ENCODE data around the gene OPN1MW2. TPM values are rescaled to one million over a fixed set of nuclear protein-coding genes. Genes with fewer than 3 reads are reported as not detected.
"Not testable (repeated sequence)": the region's sequence is repeated elsewhere in the genome, so short reads cannot be mapped to it uniquely, and the experiment has no call there.

Gene OPN1MW2
- total and polyA plus RNA-seq, 9 donors: not detected

DNA sequence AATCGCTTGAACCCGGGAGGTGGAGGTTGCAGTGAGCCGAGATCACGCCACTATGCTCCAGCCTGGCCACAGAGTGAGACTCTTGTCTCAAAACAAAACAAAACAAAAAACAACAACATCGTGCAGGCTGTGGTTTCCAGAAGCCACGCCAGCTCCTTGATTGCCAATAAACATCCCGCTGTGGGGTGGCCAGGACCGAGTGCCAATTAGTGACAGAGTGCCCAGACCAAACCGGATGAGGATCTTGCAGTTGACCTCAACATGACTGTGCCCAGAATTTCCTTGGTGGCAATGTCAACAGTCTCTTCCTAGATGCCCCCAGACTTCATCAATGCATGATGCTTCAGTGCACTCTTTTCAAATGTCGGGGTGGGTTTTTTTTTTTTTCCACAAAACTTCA, 39.2 kb downstream of the OPN1MW2 start:
- not testable (repeated sequence) for H3K27ac ChIP-seq (ENCODE audit: low read length); H3K4me3 ChIP-seq (ENCODE audit: low read length); H3K4me1 ChIP-seq (ENCODE audit: control insufficient read depth, insufficient read depth, low read length); H3K9me3 ChIP-seq (replicated peaks; ENCODE audit: control insufficient read depth, low read depth, low read length); DNase-seq; H3K36me3 ChIP-seq (ENCODE audit: control insufficient read depth, insufficient read depth, low read length); H3K27me3 ChIP-seq (ENCODE audit: control insufficient read depth, insufficient read depth, low read length)
- WGBS (ENCODE audit: insufficient coverage): no CpG with 5 or more reads among the region's 10 CpGs

DNA sequence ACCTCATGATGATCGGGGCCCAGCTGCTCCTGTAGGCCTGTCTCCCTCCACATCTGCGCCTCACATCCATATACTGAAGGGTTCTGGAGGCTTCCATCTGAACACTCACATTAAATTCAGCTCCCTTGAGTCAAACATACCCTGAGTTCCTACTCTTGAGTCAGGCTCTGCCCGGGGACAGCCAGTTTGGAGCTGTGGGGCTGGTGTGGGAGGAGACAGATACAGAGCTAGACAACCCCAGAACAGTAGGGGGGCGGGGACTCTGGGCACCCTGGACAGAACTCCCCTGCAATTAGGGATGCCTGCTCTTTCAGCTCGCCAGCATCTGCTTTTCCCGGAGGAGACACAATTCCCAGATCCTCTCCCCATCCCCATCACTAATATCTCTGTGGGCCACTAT, 43.5 kb downstream of the OPN1MW2 start:
- whole genome bisulfite sequencing (ENCODE audit: insufficient coverage): no CpG with 5 or more reads among the region's 6 CpGs
- not testable (repeated sequence) for DNase-seq

DNA sequence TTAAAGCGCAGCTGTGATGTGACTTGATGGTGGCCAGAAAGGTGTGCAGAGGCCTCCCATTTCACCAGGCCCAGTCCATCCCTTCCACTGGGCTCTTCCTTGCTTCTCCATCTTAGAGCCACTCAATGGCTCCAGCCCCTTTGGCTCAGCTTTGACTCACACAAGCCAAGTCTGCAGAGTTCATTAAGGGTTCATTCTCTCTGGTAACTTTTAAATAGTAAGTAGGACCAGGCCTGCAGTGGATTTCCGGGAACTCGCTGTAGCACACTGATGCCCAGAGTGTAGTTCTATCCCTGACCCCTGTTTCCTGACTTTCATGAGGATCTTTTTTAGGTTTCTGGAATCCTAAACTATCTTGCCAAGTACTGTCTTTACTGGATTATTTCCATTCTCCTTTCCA, 49.7 kb downstream of the OPN1MW2 start:
- DNase-seq; H3K4me1 ChIP-seq (ENCODE audit: control insufficient read depth, insufficient read depth, low read length); H3K4me3 ChIP-seq (ENCODE audit: low read length); H3K27me3 ChIP-seq (ENCODE audit: control insufficient read depth, insufficient read depth, low read length); H3K27ac ChIP-seq (ENCODE audit: low read length); H3K36me3 ChIP-seq (ENCODE audit: control insufficient read depth, insufficient read depth, low read length); H3K9me3 ChIP-seq (replicated peaks; ENCODE audit: control insufficient read depth, low read depth, low read length): not testable (repeated sequence)
- WGBS (ENCODE audit: insufficient coverage): no CpG with 5 or more reads among the region's 3 CpGs

More for the DNA sequence above, 43.5 kb downstream of the OPN1MW2 start:
- not testable (repeated sequence) for H3K27me3 ChIP-seq (ENCODE audit: control insufficient read depth, insufficient read depth, low read length); H3K9me3 ChIP-seq (replicated peaks; ENCODE audit: control insufficient read depth, low read depth, low read length); H3K4me3 ChIP-seq (ENCODE audit: low read length); H3K36me3 ChIP-seq (ENCODE audit: control insufficient read depth, insufficient read depth, low read length); H3K27ac ChIP-seq (ENCODE audit: low read length); H3K4me1 ChIP-seq (ENCODE audit: control insufficient read depth, insufficient read depth, low read length)

Other genes with a start within 250 kb of the OPN1MW2 start
- 12.8 TPM for gene HCFC1, start 247.9 kb upstream of the OPN1MW2 start, total RNA-seq
- 10 to 100 TPM; 25.7 to 47.1 (median 34.7) TPM for gene HCFC1, start 247.9 kb upstream of the OPN1MW2 start, polyA plus RNA-seq (ENCODE audit: insufficient read depth in 1 of 8, insufficient read length in 8 of 8, low replicate concordance in 1 of 8)
- 5.2 TPM for gene TMEM187, start 247.0 kb upstream of the OPN1MW2 start, total RNA-seq
- 1 to 10 TPM; 3.3 to 6.8 (median 5.9) TPM for gene TMEM187, start 247.0 kb upstream of the OPN1MW2 start, polyA plus RNA-seq (ENCODE audit: insufficient read depth in 1 of 8, insufficient read length in 8 of 8, low replicate concordance in 1 of 8)
- 20.7 TPM for gene IRAK1, start 199.9 kb upstream of the OPN1MW2 start, total RNA-seq
- 10 to 100 TPM; 52.0 to 62.8 (median 54.9) TPM for gene IRAK1, start 199.9 kb upstream of the OPN1MW2 start, polyA plus RNA-seq (ENCODE audit: insufficient read depth in 1 of 8, insufficient read length in 8 of 8, low replicate concordance in 1 of 8)
- gene MECP2, start 122.0 kb upstream of the OPN1MW2 start, total RNA-seq: 18.6 TPM
- gene MECP2, start 122.0 kb upstream of the OPN1MW2 start, polyA plus RNA-seq (ENCODE audit: insufficient read depth in 1 of 8, insufficient read length in 8 of 8, low replicate concordance in 1 of 8): 10 to 100 TPM; 17.5 to 24.0 (median 20.9) TPM
- not detected for gene OPN1LW, start 75.5 kb upstream of the OPN1MW2 start, total RNA-seq
- not detected for gene OPN1LW, start 75.5 kb upstream of the OPN1MW2 start, polyA plus RNA-seq (ENCODE audit: insufficient read depth in 1 of 8, insufficient read length in 8 of 8, low replicate concordance in 1 of 8)
- not detected for gene OPN1MW, start 37.2 kb upstream of the OPN1MW2 start, total RNA-seq
- not detected for gene OPN1MW, start 37.2 kb upstream of the OPN1MW2 start, polyA plus RNA-seq (ENCODE audit: insufficient read depth in 1 of 8, insufficient read length in 8 of 8, low replicate concordance in 1 of 8)
- gene OPN1MW3, start 37.8 kb downstream of the OPN1MW2 start, total RNA-seq: not detected
- not detected for gene OPN1MW3, start 37.8 kb downstream of the OPN1MW2 start, polyA plus RNA-seq (ENCODE audit: insufficient read depth in 1 of 8, insufficient read length in 8 of 8, low replicate concordance in 1 of 8)
- not detected for gene TEX28, start 75.4 kb downstream of the OPN1MW2 start, total RNA-seq
- gene TEX28, start 75.4 kb downstream of the OPN1MW2 start, polyA plus RNA-seq (ENCODE audit: insufficient read depth in 1 of 8, insufficient read length in 8 of 8, low replicate concordance in 1 of 8): not detected
- gene TKTL1, start 76.0 kb downstream of the OPN1MW2 start, total RNA-seq: 0.27 TPM
- under 1 TPM; 0.15 to 0.73 (median 0.29) TPM for gene TKTL1, start 76.0 kb downstream of the OPN1MW2 start, polyA plus RNA-seq (ENCODE audit: insufficient read depth in 1 of 8, insufficient read length in 8 of 8, low replicate concordance in 1 of 8)
- gene FLNA, start 154.9 kb downstream of the OPN1MW2 start, total RNA-seq: 212 TPM
- 100 to 1,000 TPM; 329 to 450 (median 367) TPM for gene FLNA, start 154.9 kb downstream of the OPN1MW2 start, polyA plus RNA-seq (ENCODE audit: insufficient read depth in 1 of 8, insufficient read length in 8 of 8, low replicate concordance in 1 of 8)
- gene EMD, start 159.5 kb downstream of the OPN1MW2 start, total RNA-seq: 8.7 TPM
- 10 to 100 TPM; 48.8 to 66.7 (median 57.4) TPM for gene EMD, start 159.5 kb downstream of the OPN1MW2 start, polyA plus RNA-seq (ENCODE audit: insufficient read depth in 1 of 8, insufficient read length in 8 of 8, low replicate concordance in 1 of 8)
- 7,222 TPM for gene RPL10, start 178.6 kb downstream of the OPN1MW2 start, total RNA-seq
- gene RPL10, start 178.6 kb downstream of the OPN1MW2 start, polyA plus RNA-seq (ENCODE audit: insufficient read depth in 1 of 8, insufficient read length in 8 of 8, low replicate concordance in 1 of 8): 1,000 to 10,000 TPM; 5,887 to 6,889 (median 5,977) TPM
- 35.2 TPM for gene DNASE1L1, start 189.5 kb downstream of the OPN1MW2 start, total RNA-seq
- 10 to 100 TPM; 17.8 to 38.7 (median 30.8) TPM for gene DNASE1L1, start 189.5 kb downstream of the OPN1MW2 start, polyA plus RNA-seq (ENCODE audit: insufficient read depth in 1 of 8, insufficient read length in 8 of 8, low replicate concordance in 1 of 8)
- gene TAFAZZIN, start 191.8 kb downstream of the OPN1MW2 start, total RNA-seq: 17.2 TPM
- gene TAFAZZIN, start 191.8 kb downstream of the OPN1MW2 start, polyA plus RNA-seq (ENCODE audit: insufficient read depth in 1 of 8, insufficient read length in 8 of 8, low replicate concordance in 1 of 8): 10 to 100 TPM; 17.0 to 34.8 (median 27.3) TPM
- gene ATP6AP1, start 208.9 kb downstream of the OPN1MW2 start, total RNA-seq: 30.0 TPM
- gene ATP6AP1, start 208.9 kb downstream of the OPN1MW2 start, polyA plus RNA-seq (ENCODE audit: insufficient read depth in 1 of 8, insufficient read length in 8 of 8, low replicate concordance in 1 of 8): 10 to 100 TPM; 58.0 to 78.3 (median 67.6) TPM
- 45.4 TPM for gene GDI1, start 217.4 kb downstream of the OPN1MW2 start, total RNA-seq
- 100 to 1,000 TPM in 2 of 8 donors, 10 to 100 TPM in 6; 78.6 to 106 (median 91.5) TPM for gene GDI1, start 217.4 kb downstream of the OPN1MW2 start, polyA plus RNA-seq (ENCODE audit: insufficient read depth in 1 of 8, insufficient read length in 8 of 8, low replicate concordance in 1 of 8)
- 38.0 TPM for gene FAM50A, start 224.4 kb downstream of the OPN1MW2 start, total RNA-seq
- 10 to 100 TPM; 61.4 to 71.4 (median 65.9) TPM for gene FAM50A, start 224.4 kb downstream of the OPN1MW2 start, polyA plus RNA-seq (ENCODE audit: insufficient read depth in 1 of 8, insufficient read length in 8 of 8, low replicate concordance in 1 of 8)
- gene PLXNA3, start 238.5 kb downstream of the OPN1MW2 start, total RNA-seq: 7.4 TPM
- 10 to 100 TPM; 27.5 to 48.1 (median 38.8) TPM for gene PLXNA3, start 238.5 kb downstream of the OPN1MW2 start, polyA plus RNA-seq (ENCODE audit: insufficient read depth in 1 of 8, insufficient read length in 8 of 8, low replicate concordance in 1 of 8)

Data from muscle of leg (tissue), 11 donors.